Esophagus squamous epithelium (tissue), 4 donors: ENCODE data around the gene NMBR.
"Not testable (repeated sequence)": the region's sequence is repeated elsewhere in the genome, so short reads cannot be mapped to it uniquely, and the experiment has no call there.

Experiments
- POLR2A ChIP-seq, 4 donors: fragments of 450-650 bp; IDR thresholded peaks; one replicate each; pipeline ENCODE4 v1.6.1; 2017; ENCODE audit warnings: antibody characterized with exemption in 4 of 4, mild to moderate bottlenecking in 4 of 4, moderate library complexity in 3 of 4
- TF ChIP-seq, protein P1 (sequence below), 6 experiments: fragments of 450-650 bp in 4 of 6; fragments of 200-600 bp in 2 of 6; sonication (generic) in 2 of 6; IDR thresholded peaks; one replicate each; pipeline ENCODE4 v1.5.1; 2016 to 2019; ENCODE audit warnings: antibody characterized with exemption in 6 of 6, mild to moderate bottlenecking in 4 of 6, moderate library complexity in 4 of 6

DNA sequence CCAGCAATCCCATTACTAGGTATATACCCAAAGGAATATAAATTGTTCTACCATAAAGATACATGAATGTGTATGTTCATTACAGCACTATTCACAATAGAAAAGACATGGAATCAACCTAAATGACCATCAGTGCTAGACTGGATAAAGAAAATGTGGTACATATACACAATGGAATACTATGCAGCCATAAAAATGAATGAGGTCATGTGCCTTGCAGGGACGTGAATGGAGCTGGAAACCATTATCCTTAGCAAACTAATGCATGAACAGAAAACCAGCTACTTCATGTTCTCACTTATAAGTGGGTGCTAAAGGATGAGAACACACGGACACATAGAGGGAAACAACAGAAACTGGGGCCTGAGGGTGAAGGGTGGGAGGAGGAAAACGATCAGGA is 119.1 kb downstream of the NMBR start:
- TF ChIP-seq, protein P1, sequence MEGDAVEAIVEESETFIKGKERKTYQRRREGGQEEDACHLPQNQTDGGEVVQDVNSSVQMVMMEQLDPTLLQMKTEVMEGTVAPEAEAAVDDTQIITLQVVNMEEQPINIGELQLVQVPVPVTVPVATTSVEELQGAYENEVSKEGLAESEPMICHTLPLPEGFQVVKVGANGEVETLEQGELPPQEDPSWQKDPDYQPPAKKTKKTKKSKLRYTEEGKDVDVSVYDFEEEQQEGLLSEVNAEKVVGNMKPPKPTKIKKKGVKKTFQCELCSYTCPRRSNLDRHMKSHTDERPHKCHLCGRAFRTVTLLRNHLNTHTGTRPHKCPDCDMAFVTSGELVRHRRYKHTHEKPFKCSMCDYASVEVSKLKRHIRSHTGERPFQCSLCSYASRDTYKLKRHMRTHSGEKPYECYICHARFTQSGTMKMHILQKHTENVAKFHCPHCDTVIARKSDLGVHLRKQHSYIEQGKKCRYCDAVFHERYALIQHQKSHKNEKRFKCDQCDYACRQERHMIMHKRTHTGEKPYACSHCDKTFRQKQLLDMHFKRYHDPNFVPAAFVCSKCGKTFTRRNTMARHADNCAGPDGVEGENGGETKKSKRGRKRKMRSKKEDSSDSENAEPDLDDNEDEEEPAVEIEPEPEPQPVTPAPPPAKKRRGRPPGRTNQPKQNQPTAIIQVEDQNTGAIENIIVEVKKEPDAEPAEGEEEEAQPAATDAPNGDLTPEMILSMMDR (IDR thresholded peaks at IDR 0.05): not testable (repeated sequence)
- TF ChIP-seq POLR2A (IDR thresholded peaks at IDR 0.05): not testable (repeated sequence)
